ENCODE measurements around the gene INTS6.
A peak's percentile ranks its signal among the peaks of the same experiment; 100 is the strongest.

The INTS6 gene

GRCh38 chr13:51355217-51355616 lies 97.6 kb downstream of the INTS6 start:
- DNase-seq (ENCODE audit: low read depth in 2 of 2) = no peak
- no peak overlapping the region for H3K4me3 ChIP-seq (replicated peaks in 1 of 2; ENCODE audit: low read depth in 2 of 2, low read length in 2 of 2)
- TF ChIP-seq CTCF (IDR thresholded peaks at IDR 0.05; ENCODE audit: low read depth, low read length) = no peak

- no peak for TF ChIP-seq CTCF (IDR thresholded peaks at IDR 0.05; ENCODE audit: low read depth, low read length)
- peak in 1 of 2 donors; percentile 53 for DNase-seq (ENCODE audit: low read depth in 2 of 2)
- H3K4me3 ChIP-seq (replicated peaks in 1 of 2; ENCODE audit: low read depth in 2 of 2, low read length in 2 of 2) = no peak overlapping the region
Observed at GRCh38 chr13:51349016-51349415, 103.8 kb downstream of the INTS6 start.

- peak in 1 of 2 donors; percentile 26 for DNase-seq (ENCODE audit: low read depth in 2 of 2)
- H3K4me3 ChIP-seq (replicated peaks in 1 of 2; ENCODE audit: low read depth in 2 of 2, low read length in 2 of 2) = no peak overlapping the region
- TF ChIP-seq CTCF (IDR thresholded peaks at IDR 0.05; ENCODE audit: low read depth, low read length) = no peak
Observed at GRCh38 chr13:51348069-51348967, 104.5 kb downstream of the INTS6 start.

- DNase-seq (ENCODE audit: low read depth in 2 of 2) = no peak
- no peak overlapping the region for H3K4me3 ChIP-seq (replicated peaks in 1 of 2; ENCODE audit: low read depth in 2 of 2, low read length in 2 of 2)
- no peak for TF ChIP-seq CTCF (IDR thresholded peaks at IDR 0.05; ENCODE audit: low read depth, low read length)
Observed at GRCh38 chr13:51347099-51347498, 105.7 kb downstream of the INTS6 start.

- H3K4me3 ChIP-seq (replicated peaks in 1 of 2; ENCODE audit: low read depth in 2 of 2, low read length in 2 of 2) = no peak overlapping the region
- TF ChIP-seq CTCF (IDR thresholded peaks at IDR 0.05; ENCODE audit: low read depth, low read length) = no peak
- no peak for DNase-seq (ENCODE audit: low read depth in 2 of 2)
Observed at GRCh38 chr13:51346397-51346796, 106.4 kb downstream of the INTS6 start.

- no peak for TF ChIP-seq CTCF (IDR thresholded peaks at IDR 0.05; ENCODE audit: low read depth, low read length)
- no peak for DNase-seq (ENCODE audit: low read depth in 2 of 2)
- no peak overlapping the region for H3K4me3 ChIP-seq (replicated peaks in 1 of 2; ENCODE audit: low read depth in 2 of 2, low read length in 2 of 2)
Observed at GRCh38 chr13:51343475-51343874, 109.4 kb downstream of the INTS6 start.
